PC-3 (cell line): ENCODE measurements around the gene SULT2B1.

Experiments used
- CTCF ChIP-seq: fragments of 300-600 bp; sonication (generic); conservative IDR thresholded peaks from 2 replicates; pipeline ENCODE4 v1.5.1; 2017; ENCODE audit warnings: antibody characterized with exemption, low read depth, mild to moderate bottlenecking, low read length
- EZH2 ChIP-seq: fragments of 300-600 bp; sonication (generic); IDR thresholded peaks from one replicate; pipeline ENCODE4 v1.6.1; 2017; ENCODE audit warnings: antibody characterized with exemption, mild to moderate bottlenecking, low read length; ENCODE audit not compliant: unreplicated experiment
- EZH2phosphoT487 ChIP-seq: fragments of 300-600 bp; sonication (generic); IDR thresholded peaks from 2 replicates; pipeline ENCODE4 v1.6.1; 2018; ENCODE audit warnings: mild to moderate bottlenecking, antibody characterized with exemption, low read length, borderline replicate concordance

- TF ChIP-seq CTCF (no peak), EZH2 (no peak), EZH2phosphoT487 (no peak)
Observed at GRCh38 chr19:48611872-48612271, 59.9 kb downstream of the SULT2B1 start.
